GM12865 (cell line): ENCODE data around the gene PPIE.

ENCODE experiments used
- DNase-seq: peaks from one replicate; pipeline ENCODE4 v3.0.0; 2010; ENCODE audit warnings: low read depth
- H3K4me3 ChIP-seq: 2 replicates; pipeline ENCODE4 v1.5.1; 2011; ENCODE audit warnings: mild to moderate bottlenecking, low read depth, low read length, control low read depth
- TF ChIP-seq, protein P1 (sequence below): IDR thresholded peaks from 2 replicates; pipeline ENCODE4 v1.5.1; 2011; ENCODE audit warnings: low read length, control low read depth, low read depth, inconsistent platforms; ENCODE audit not compliant: insufficient read depth; ENCODE audit errors: missing control alignments

PPIE gene

DNA sequence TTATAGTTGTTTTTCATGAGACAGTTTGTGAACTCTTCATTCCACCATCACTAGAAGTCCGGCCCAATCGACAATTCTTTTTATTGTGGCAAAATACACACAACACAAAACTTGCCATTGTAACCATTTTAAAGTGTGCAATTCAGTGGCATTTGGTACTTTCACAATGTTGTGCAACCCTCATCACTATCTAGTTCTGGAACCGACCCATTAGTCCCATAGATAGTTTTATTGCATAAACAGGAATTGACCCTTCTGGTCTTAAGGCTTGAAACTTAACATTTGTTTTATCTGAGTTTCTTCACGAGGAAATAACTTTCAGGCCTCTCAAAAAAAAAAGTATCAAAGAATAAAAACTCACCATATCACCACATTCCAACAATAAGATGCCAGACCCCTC, 8.8 kb upstream of the PPIE start:
- H3K4me3 ChIP-seq = no peak overlapping the region
- TF ChIP-seq, protein P1, sequence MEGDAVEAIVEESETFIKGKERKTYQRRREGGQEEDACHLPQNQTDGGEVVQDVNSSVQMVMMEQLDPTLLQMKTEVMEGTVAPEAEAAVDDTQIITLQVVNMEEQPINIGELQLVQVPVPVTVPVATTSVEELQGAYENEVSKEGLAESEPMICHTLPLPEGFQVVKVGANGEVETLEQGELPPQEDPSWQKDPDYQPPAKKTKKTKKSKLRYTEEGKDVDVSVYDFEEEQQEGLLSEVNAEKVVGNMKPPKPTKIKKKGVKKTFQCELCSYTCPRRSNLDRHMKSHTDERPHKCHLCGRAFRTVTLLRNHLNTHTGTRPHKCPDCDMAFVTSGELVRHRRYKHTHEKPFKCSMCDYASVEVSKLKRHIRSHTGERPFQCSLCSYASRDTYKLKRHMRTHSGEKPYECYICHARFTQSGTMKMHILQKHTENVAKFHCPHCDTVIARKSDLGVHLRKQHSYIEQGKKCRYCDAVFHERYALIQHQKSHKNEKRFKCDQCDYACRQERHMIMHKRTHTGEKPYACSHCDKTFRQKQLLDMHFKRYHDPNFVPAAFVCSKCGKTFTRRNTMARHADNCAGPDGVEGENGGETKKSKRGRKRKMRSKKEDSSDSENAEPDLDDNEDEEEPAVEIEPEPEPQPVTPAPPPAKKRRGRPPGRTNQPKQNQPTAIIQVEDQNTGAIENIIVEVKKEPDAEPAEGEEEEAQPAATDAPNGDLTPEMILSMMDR = no peak
- DNase-seq = no peak

DNA sequence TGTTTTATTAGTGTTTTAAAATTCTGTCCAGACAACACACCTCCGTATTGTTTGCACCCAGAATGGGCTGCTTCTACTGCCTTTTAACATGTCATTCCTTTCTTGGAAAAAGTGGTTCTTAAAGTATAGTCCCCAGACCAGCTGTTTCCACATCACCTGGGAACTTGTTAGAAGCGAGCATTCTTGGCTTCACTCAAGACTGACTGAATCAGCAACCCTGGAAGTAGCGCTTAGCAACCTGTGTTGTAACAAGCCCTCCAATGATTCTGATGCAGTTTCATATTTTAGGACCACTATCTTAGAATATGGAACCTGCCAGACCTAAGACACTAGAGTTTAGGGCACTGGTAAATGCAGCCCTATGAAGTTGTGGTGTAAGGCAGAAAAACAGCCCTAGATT, 6.0 kb upstream of the PPIE start:
- TF ChIP-seq, protein P1 = no peak
- DNase-seq = no peak
- no peak overlapping the region for H3K4me3 ChIP-seq

DNA sequence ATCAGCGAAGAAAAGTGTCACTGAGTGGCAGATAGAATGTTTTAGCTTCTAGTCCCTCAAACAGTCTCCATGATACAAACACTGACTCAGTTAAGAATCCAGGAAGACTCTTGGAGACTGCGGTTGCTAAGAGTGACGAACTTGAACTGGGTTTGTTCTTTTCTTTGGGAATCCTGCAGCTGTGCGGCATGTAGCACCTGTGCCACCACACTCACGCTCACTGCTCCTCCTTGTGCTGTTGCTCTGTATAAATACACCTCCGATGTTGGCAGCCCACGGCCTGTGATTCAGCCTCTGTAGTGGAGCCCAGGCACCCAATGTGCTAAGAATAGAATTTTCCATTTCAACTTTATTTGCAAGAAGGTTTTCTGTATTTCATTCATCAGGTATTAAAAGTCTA, 5.5 kb upstream of the PPIE start:
- no peak overlapping the region for H3K4me3 ChIP-seq
- TF ChIP-seq, protein P1 = no peak
- no peak for DNase-seq

DNA sequence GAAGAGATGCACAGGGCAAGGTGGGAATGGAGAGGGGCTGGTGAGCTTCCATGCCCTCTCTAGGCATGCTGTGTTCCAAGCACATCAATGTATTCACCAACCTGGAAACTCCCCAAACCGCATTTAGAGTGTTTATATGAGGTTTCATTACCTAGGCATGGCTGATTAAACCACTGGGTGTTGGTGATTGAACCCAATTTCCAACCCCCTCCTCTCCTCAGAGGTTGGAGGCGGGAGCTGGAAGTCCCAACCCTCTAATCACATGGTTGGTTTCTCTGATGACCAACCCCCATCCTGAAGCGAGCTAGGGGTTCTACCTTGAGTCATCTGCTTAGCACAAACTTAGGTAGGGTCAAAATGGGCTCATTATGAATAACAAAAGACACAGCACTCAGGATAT, 3.0 kb upstream of the PPIE start:
- TF ChIP-seq, protein P1 = no peak
- H3K4me3 ChIP-seq = no peak overlapping the region
- peak; percentile 10 for DNase-seq

DNA sequence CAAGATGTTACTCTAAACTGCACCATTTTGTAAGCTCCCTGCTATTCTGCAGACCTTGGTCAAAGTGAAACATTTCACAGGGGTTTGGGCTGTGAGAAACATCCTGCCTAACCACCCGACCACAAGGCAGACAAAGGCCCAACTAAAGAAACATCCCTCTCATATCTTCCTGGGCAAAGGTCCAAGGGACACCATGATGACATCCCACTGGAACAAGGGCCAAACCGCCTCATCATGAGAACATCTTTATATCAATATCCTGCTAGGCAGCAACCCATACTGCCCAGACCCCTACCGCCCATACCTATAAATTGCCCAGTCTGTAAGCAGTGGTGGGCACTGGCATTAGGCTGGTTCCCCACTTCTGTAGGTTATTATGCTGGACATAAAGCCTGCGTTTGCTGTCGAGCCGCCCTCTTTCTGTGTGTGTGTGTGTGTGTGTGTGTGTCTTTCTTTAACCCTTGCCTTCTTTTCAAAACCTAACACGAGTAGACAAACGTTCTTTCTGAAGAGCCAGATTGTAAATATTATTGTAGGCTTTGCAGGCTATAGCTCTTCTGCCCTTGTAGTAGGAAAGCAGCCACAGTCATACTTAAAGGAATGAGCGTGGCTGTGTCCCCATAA, 1.0 kb upstream of the PPIE start:
- TF ChIP-seq, protein P1 = no peak
- H3K4me3 ChIP-seq = no peak overlapping the region
- DNase-seq = peak; percentile 51

DNA sequence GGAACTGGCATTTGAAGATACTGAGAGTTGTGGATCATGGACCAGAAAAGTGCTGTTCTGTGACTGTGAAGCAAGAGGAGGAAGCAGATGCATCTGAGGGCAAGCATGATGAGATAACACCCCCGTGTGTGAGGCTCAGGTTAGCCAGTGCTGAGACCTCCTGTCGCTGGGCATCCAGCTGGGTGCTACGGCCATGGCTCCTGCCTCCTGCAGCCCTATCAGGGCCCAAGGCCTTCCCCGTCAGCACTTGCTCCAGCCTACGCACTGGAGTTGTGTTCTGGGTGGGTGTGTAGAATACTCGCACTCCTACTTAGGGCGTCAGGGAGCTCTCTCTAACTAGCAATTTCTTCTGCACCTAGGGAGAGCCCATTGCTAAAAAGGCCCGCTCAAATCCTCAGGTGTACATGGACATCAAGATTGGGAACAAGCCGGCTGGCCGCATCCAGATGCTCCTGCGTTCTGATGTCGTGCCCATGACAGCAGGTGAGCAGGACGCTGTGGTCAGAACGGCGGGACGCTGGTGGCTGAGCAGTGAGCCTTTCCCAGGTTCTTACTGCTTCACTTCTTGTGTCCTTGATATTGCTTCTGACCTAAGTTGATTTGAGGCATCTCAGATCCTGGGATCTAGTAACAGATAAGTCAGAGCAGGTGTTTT, 6.5 kb downstream of the PPIE start:
- DNase-seq = no peak
- TF ChIP-seq, protein P1 = no peak
- H3K4me3 ChIP-seq = no peak overlapping the region

DNA sequence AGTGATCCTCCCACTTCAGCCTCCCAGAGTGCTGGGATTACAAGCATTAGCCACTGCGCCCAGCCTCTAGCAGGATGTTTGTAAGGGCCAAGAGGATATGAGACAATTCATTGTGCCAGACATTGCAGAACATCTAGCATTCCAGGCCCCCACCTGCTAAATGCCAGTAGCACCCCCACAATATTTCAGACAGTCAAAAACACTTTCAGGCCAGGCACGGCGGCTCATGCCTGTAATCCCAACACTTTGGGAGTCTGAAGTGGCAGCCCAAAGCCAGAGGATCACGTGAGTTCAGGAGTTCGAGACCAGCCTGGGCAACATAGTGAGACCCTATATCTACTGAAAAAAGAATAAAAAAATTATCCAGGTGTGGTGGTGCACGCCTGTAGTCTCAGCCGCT, 12.9 kb downstream of the PPIE start:
- TF ChIP-seq, protein P1 = no peak
- no peak overlapping the region for H3K4me3 ChIP-seq
- no peak for DNase-seq
